Activated CD4-positive, alpha-beta memory T cell treated with anti-CD3 and anti-CD28 coated beads for 36 hours (primary cell): Measurements from ENCODE around the gene TNIK. TPM values are rescaled to one million over a fixed set of nuclear protein-coding genes. Genes with fewer than 3 reads are reported as not detected.
"Not testable (repeated sequence)": the region's sequence is repeated elsewhere in the genome, so short reads cannot be mapped to it uniquely, and the experiment has no call there.

ENCODE experiments used
- CTCF ChIA-PET: fragments of 350-600 bp; sonication (Branson Sonifier 250); formaldehyde crosslinking; loops from one replicate; lab custom pipeline; 2021; ENCODE audit warnings: antibody characterized with exemption, inconsistent platforms; lab: Charles Lee
- POLR2A ChIA-PET: fragments of 350-600 bp; sonication (Branson Sonifier 250); formaldehyde crosslinking; loops from one replicate; lab custom pipeline; 2021; ENCODE audit warnings: antibody characterized with exemption; lab: Charles Lee
- DNase-seq: peaks from one replicate; pipeline ENCODE4 v3.0.0-alpha.2; 2020
- H3K27ac Mint-ChIP-seq: one replicate; pipeline ENCODE4 v1.8.0; 2021; ENCODE audit warnings: mixed read lengths
- H3K27me3 Mint-ChIP-seq: one replicate; pipeline ENCODE4 v1.8.0; 2021; ENCODE audit warnings: mixed read lengths
- H3K36me3 Mint-ChIP-seq: one replicate; pipeline ENCODE4 v1.8.0; 2021; ENCODE audit warnings: mixed read lengths
- H3K4me1 Mint-ChIP-seq: one replicate; pipeline ENCODE4 v1.8.0; 2021; ENCODE audit warnings: low read depth, mixed read lengths
- H3K4me3 Mint-ChIP-seq: one replicate; pipeline ENCODE4 v1.8.0; 2021; ENCODE audit warnings: mild to moderate bottlenecking, mixed read lengths
- H3K9me3 Mint-ChIP-seq: one replicate; pipeline ENCODE4 v1.8.0; 2021; ENCODE audit warnings: mixed read lengths
- intact Hi-C: fragments of 100-400 bp; cut with micrococcal nuclease; formaldehyde crosslinking; loops from one replicate; pipeline ENCODE4 v1.15.1; 2023
- total RNA-seq, 2 experiments: library from RNA; stranded (reverse); gene quantifications; one replicate each; pipeline ENCODE4 v1.2.3, GENCODE V29; 2021

The TNIK gene
- total RNA-seq, 2 experiments from 2014 or later, result 22.4 to 27.1 TPM

GRCh38 chr3:171254315-171254714 is 205.9 kb downstream of the TNIK start:
- intact Hi-C loops, result no loop called here
- H3K4me3 Mint-ChIP-seq, result no peak overlapping the region
- CTCF ChIA-PET, result no interaction called here
- H3K27me3 Mint-ChIP-seq, result no peaks in the 10 kb centered on the region
- no peak for DNase-seq
- peaks cover 2% of the 10 kb centered on the region for H3K36me3 Mint-ChIP-seq
- H3K27ac Mint-ChIP-seq, result peak overlapping the region; percentile 82
- POLR2A ChIA-PET, result interaction anchor here (0.6 kb wide), 1 partner anchor 1460 kb away, joined by 4 read pairs; no protein-coding TSS in a partner anchor
- H3K4me1 Mint-ChIP-seq, result peaks cover 92% of the 10 kb centered on the region
- H3K9me3 Mint-ChIP-seq, result no peaks in the 10 kb centered on the region

GRCh38 chr3:171251835-171252234 is 208.4 kb downstream of the TNIK start:
- intact Hi-C loops, result no loop called here
- Mint-ChIP-seq H3K27ac (no peak overlapping the region), H3K36me3 (peaks cover 2% of the 10 kb centered on the region), H3K4me3 (no peak overlapping the region), H3K27me3 (no peaks in the 10 kb centered on the region), H3K4me1 (peaks cover 75% of the 10 kb centered on the region), H3K9me3 (no peaks in the 10 kb centered on the region)
- CTCF ChIA-PET, result interaction anchor here (1.4 kb wide), 1 partner anchor 18 kb away, joined by 4 read pairs; no protein-coding TSS in a partner anchor
- DNase-seq, result peak; percentile 45
- POLR2A ChIA-PET, result no interaction called here

GRCh38 chr3:171250444-171250843 is 209.8 kb downstream of the TNIK start:
- Mint-ChIP-seq H3K36me3 (peaks cover 2% of the 10 kb centered on the region), H3K27me3 (no peaks in the 10 kb centered on the region), H3K9me3 (no peaks in the 10 kb centered on the region), H3K4me1 (peaks cover 61% of the 10 kb centered on the region), H3K4me3 (no peak overlapping the region), H3K27ac (no peak overlapping the region)
- POLR2A ChIA-PET, result no interaction called here
- no peak for DNase-seq
- intact Hi-C loops, result no loop called here
- CTCF ChIA-PET, result interaction anchor here (1.1 kb wide), 2 partner anchors 61 to 63 kb away, joined by 3 to 4 read pairs; no protein-coding TSS in a partner anchor

- Mint-ChIP-seq H3K4me1 (peaks cover 54% of the 10 kb centered on the region), H3K27me3 (no peaks in the 10 kb centered on the region), H3K4me3 (no peak overlapping the region), H3K27ac (no peak overlapping the region), H3K36me3 (peaks cover 2% of the 10 kb centered on the region), H3K9me3 (no peaks in the 10 kb centered on the region)
- intact Hi-C loops, result loop anchor here (1.0 to 5.0 kb wide), 5 partner anchors 20 to 314 kb away; partner anchors contain the start of genes SLC2A2 and TNIK
- DNase-seq, result no peak
- POLR2A ChIA-PET, result interaction anchor here (0.8 to 1.5 kb wide), 7 partner anchors 9 to 211 kb away, joined by 3 to 5 read pairs (median 3); partner anchors contain the start of gene TNIK
- CTCF ChIA-PET, result interaction anchor here (0.7 to 2.1 kb wide), 7 partner anchors 9 to 317 kb away, joined by 3 to 7 read pairs (median 4); no protein-coding TSS in a partner anchor
Measured at GRCh38 chr3:171249245-171249644, 211.0 kb downstream of the TNIK start.

GRCh38 chr3:171248426-171249111 is 211.6 kb downstream of the TNIK start:
- no peak overlapping the region for H3K27ac Mint-ChIP-seq
- ChIA-PET POLR2A (interaction anchor here (0.8 to 1.5 kb wide), 6 partner anchors 10 to 212 kb away, joined by 3 to 5 read pairs (median 3); partner anchors contain the start of gene TNIK), CTCF (interaction anchor here (0.7 to 2.1 kb wide), 6 partner anchors 9 to 318 kb away, joined by 3 to 7 read pairs (median 4); no protein-coding TSS in a partner anchor)
- no peak overlapping the region for H3K4me3 Mint-ChIP-seq
- peaks cover 2% of the 10 kb centered on the region for H3K36me3 Mint-ChIP-seq
- intact Hi-C loops, result loop anchor here (1.0 to 5.0 kb wide), 7 partner anchors 19 to 314 kb away; partner anchors contain the start of genes SLC2A2 and TNIK
- no peaks in the 10 kb centered on the region for H3K27me3 Mint-ChIP-seq
- no peak for DNase-seq
- peaks cover 47% of the 10 kb centered on the region for H3K4me1 Mint-ChIP-seq
- H3K9me3 Mint-ChIP-seq, result no peaks in the 10 kb centered on the region

- Mint-ChIP-seq H3K27me3 (no peaks in the 10 kb centered on the region), H3K36me3 (peaks cover 3% of the 10 kb centered on the region), H3K9me3 (peaks cover 4% of the 10 kb centered on the region), H3K4me1 (peaks cover 29% of the 10 kb centered on the region), H3K27ac (no peak overlapping the region), H3K4me3 (no peak overlapping the region)
- intact Hi-C loops, result loop anchor here (5.0 kb wide), 1 partner anchor 219 kb away; the partner anchor contains the start of gene SLC2A2
- CTCF ChIA-PET, result interaction anchor here (0.8 to 1.1 kb wide), 3 partner anchors 56 to 83 kb away, joined by 4 read pairs; no protein-coding TSS in a partner anchor
- POLR2A ChIA-PET, result no interaction called here
- no peak for DNase-seq
Measured at GRCh38 chr3:171245796-171246765, 214.1 kb downstream of the TNIK start.

GRCh38 chr3:171242951-171243350 is 217.3 kb downstream of the TNIK start:
- H3K4me1 Mint-ChIP-seq, result peaks cover 6% of the 10 kb centered on the region
- H3K9me3 Mint-ChIP-seq, result peaks cover 4% of the 10 kb centered on the region
- peaks cover 3% of the 10 kb centered on the region for H3K36me3 Mint-ChIP-seq
- POLR2A ChIA-PET, result interaction anchor here (1.1 kb wide), 1 partner anchor 11 kb away, joined by 3 read pairs; no protein-coding TSS in a partner anchor
- intact Hi-C loops, result no loop called here
- no peaks in the 10 kb centered on the region for H3K27me3 Mint-ChIP-seq
- CTCF ChIA-PET, result interaction anchor here (1.1 kb wide), 1 partner anchor 69 kb away, joined by 3 read pairs; no protein-coding TSS in a partner anchor
- no peak overlapping the region for H3K4me3 Mint-ChIP-seq
- DNase-seq, result no peak
- H3K27ac Mint-ChIP-seq, result no peak overlapping the region

- no peaks in the 10 kb centered on the region for H3K27me3 Mint-ChIP-seq
- ChIA-PET CTCF (no interaction called here), POLR2A (interaction anchor here (0.6 kb wide), 1 partner anchor 138 kb away, joined by 7 read pairs; no protein-coding TSS in a partner anchor)
Measured at GRCh38 chr3:171242170-171242569, 218.0 kb downstream of the TNIK start.

GRCh38 chr3:171241655-171242054 is 218.6 kb downstream of the TNIK start:
- intact Hi-C loops, CTCF ChIA-PET, H3K36me3 Mint-ChIP-seq, H3K9me3 Mint-ChIP-seq, H3K4me1 Mint-ChIP-seq, POLR2A ChIA-PET, H3K4me3 Mint-ChIP-seq, DNase-seq, H3K27ac Mint-ChIP-seq, H3K27me3 Mint-ChIP-seq: not testable (repeated sequence)

More at GRCh38 chr3:171242170-171242569, 218.0 kb downstream of the TNIK start:
- no peak for DNase-seq
- Mint-ChIP-seq H3K27ac (no peak overlapping the region), H3K4me3 (no peak overlapping the region), H3K4me1 (peaks cover 6% of the 10 kb centered on the region), H3K36me3 (peaks cover 3% of the 10 kb centered on the region), H3K9me3 (peaks cover 4% of the 10 kb centered on the region)
- intact Hi-C loops, result no loop called here

- ChIA-PET POLR2A (no interaction called here), CTCF (no interaction called here)
- H3K27ac Mint-ChIP-seq, result no peak overlapping the region
- no peak for DNase-seq
- H3K27me3 Mint-ChIP-seq, result no peaks in the 10 kb centered on the region
- H3K9me3 Mint-ChIP-seq, result peaks cover 4% of the 10 kb centered on the region
- intact Hi-C loops, result no loop called here
- H3K36me3 Mint-ChIP-seq, result peaks cover 3% of the 10 kb centered on the region
- H3K4me1 Mint-ChIP-seq, result peaks cover 7% of the 10 kb centered on the region
- no peak overlapping the region for H3K4me3 Mint-ChIP-seq
Measured at GRCh38 chr3:171240504-171240835, 219.7 kb downstream of the TNIK start.

- Mint-ChIP-seq H3K27me3 (no peaks in the 10 kb centered on the region), H3K27ac (no peak overlapping the region), H3K4me3 (no peak overlapping the region), H3K4me1 (peaks cover 8% of the 10 kb centered on the region), H3K9me3 (peaks cover 4% of the 10 kb centered on the region), H3K36me3 (peaks cover 3% of the 10 kb centered on the region)
- no peak for DNase-seq
- intact Hi-C loops, result no loop called here
- CTCF ChIA-PET, result no interaction called here
- POLR2A ChIA-PET, result no interaction called here
Measured at GRCh38 chr3:171239757-171240503, 220.3 kb downstream of the TNIK start.
